Upper lobe of left lung (tissue), 6 donors: Measurements from ENCODE around the gene CDKL4. TPM values are rescaled to one million over a fixed set of nuclear protein-coding genes. Genes with fewer than 3 reads are reported as not detected.
"Not testable (repeated sequence)": the region's sequence is repeated elsewhere in the genome, so short reads cannot be mapped to it uniquely, and the experiment has no call there.

Source experiments
- ATAC-seq, 2 donors: fragments of 200-7000 bp; cut with Tn5 transposase; one replicate each; pipeline ENCODE4 v1.9.1; 2022; ENCODE audit warnings: mild to moderate bottlenecking in 2 of 2, moderate library complexity in 2 of 2; ENCODE audit not compliant: low FRiP score in 2 of 2
- DNase-seq, 2 donors: peaks; one replicate each; pipeline ENCODE4 v3.0.0-alpha.2; 2019 to 2020
- H3K27ac ChIP-seq, 4 donors: fragments of 200-600 bp; sonication (generic); one replicate each; pipeline ENCODE4 v1.5.1; 2016 to 2019
- H3K27me3 ChIP-seq, 4 donors: fragments of 200-600 bp; sonication (generic); one replicate each; pipeline ENCODE4 v1.5.1; 2017 to 2019
- H3K36me3 ChIP-seq, 4 donors: fragments of 200-600 bp; sonication (generic); one replicate each; pipeline ENCODE4 v1.5.1; 2016 to 2019
- H3K4me1 ChIP-seq, 4 donors: fragments of 200-600 bp; sonication (generic); one replicate each; pipeline ENCODE4 v1.5.1; 2018 to 2019
- H3K4me3 ChIP-seq, 4 donors: fragments of 200-600 bp; sonication (generic); one replicate each; pipeline ENCODE4 v1.5.1; 2017 to 2019; ENCODE audit warnings: mild to moderate bottlenecking in 2 of 4, moderate library complexity in 1 of 4
- H3K9me3 ChIP-seq, 4 donors: fragments of 200-600 bp; sonication (generic); one replicate each; pipeline ENCODE4 v1.5.1; 2018 to 2019
- EP300 ChIP-seq, 4 donors: sonication (generic); formaldehyde crosslinking; IDR thresholded peaks; one replicate each; pipeline ENCODE4 v1.5.1; 2017; ENCODE audit warnings: antibody characterized with exemption in 4 of 4, control low read depth in 2 of 4
- POLR2A ChIP-seq, 4 donors: fragments of 450-650 bp; IDR thresholded peaks; one replicate each; pipeline ENCODE4 v1.5.1; 2016 to 2017; ENCODE audit warnings: antibody characterized with exemption in 4 of 4, mild to moderate bottlenecking in 2 of 4
- POLR2AphosphoS5 ChIP-seq, 2 donors: sonication (generic); formaldehyde crosslinking; IDR thresholded peaks; one replicate each; pipeline ENCODE4 v1.5.1; 2017; ENCODE audit warnings: antibody characterized with exemption in 2 of 2
- WGBS, 2 donors: methylation state at CpG; one replicate each; pipeline ENCODE4 v1.1.5; 2017 to 2018; 5-methylcytosine and 5-hydroxymethylcytosine counted together
- total RNA-seq, 6 donors: library from RNA; depleted of rRNA in 4 of 6; stranded (reverse); fragments of >200 nt in 4 of 6; gene quantifications; one replicate each; pipeline versions ENCODE4 v1.1.0 to v1.2.1, GENCODE V29; 2016 to 2021
- TF ChIP-seq, protein P1 (sequence below), 6 experiments: fragments of 450-650 bp in 4 of 6; fragments of 200-600 bp in 2 of 6; sonication (generic) in 2 of 6; IDR thresholded peaks; one replicate each; pipeline ENCODE4 v1.5.1; 2016 to 2019; ENCODE audit warnings: antibody characterized with exemption in 6 of 6
- donor health status: DM: no; HTN: no; CAD: no; lungs with moderate emphysema.
- donor health status: DM: no; HTN: yes; CAD: no; lungs with severe emphysema.

CDKL4 gene
- total RNA-seq, 6 donors from 2014 or later: 0.54 to 5.2 (median 1.4) TPM; not detected in 2

DNA sequence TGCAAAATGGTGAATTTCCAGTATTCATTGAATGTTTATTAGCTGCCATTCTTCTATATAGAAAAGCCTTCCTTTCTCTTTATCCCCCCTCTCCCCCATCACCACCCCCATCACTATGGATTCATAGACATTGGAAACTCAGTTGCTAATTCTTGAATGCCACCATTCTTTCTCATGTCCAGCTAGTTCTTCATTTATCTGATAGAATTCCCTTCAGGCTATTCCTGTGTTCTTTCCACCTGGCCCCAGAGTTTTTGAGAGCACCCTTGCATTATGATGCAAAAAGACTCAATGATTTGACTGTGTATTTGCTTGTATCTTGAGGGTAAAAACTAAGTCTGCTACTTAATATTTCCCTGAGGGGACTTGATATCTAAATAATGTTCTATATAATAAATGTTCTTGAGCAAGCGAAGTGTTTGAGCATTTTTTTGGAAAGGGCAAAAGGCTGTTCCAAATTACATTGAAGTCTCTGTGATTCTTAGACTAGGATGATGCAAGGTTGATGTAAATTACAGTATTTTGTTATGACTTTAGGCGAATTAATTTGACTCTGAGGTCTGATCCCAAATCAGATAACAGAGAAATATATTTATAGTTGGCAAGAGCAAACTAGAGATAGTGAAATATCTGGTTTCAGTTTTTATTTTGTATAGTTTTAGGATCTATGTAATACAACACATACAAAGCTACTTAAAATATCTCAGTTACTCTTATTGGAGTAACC, 104.1 kb downstream of the CDKL4 start:
- ATAC-seq (no peak), DNase-seq (no peak)
- 51 to 58% methylated on average over 2 of the region's 2 CpGs for WGBS, 2 donors
- Histone ChIP-seq H3K27ac (no peak overlapping the region), H3K9me3 (no peaks in the 10 kb centered on the region), H3K4me3 (no peak overlapping the region), H3K4me1 (peaks cover 0 to 13% (median 7%) of the 10 kb centered on the region in 4 donors), H3K36me3 (no peaks in the 10 kb centered on the region), H3K27me3 (no peaks in the 10 kb centered on the region)
- TF ChIP-seq POLR2AphosphoS5 (IDR thresholded peaks at IDR 0.05): no peak
- TF ChIP-seq POLR2A (IDR thresholded peaks at IDR 0.05): no peak
- no peak for TF ChIP-seq EP300 (IDR thresholded peaks at IDR 0.05)
- TF ChIP-seq, protein P1, sequence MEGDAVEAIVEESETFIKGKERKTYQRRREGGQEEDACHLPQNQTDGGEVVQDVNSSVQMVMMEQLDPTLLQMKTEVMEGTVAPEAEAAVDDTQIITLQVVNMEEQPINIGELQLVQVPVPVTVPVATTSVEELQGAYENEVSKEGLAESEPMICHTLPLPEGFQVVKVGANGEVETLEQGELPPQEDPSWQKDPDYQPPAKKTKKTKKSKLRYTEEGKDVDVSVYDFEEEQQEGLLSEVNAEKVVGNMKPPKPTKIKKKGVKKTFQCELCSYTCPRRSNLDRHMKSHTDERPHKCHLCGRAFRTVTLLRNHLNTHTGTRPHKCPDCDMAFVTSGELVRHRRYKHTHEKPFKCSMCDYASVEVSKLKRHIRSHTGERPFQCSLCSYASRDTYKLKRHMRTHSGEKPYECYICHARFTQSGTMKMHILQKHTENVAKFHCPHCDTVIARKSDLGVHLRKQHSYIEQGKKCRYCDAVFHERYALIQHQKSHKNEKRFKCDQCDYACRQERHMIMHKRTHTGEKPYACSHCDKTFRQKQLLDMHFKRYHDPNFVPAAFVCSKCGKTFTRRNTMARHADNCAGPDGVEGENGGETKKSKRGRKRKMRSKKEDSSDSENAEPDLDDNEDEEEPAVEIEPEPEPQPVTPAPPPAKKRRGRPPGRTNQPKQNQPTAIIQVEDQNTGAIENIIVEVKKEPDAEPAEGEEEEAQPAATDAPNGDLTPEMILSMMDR (IDR thresholded peaks at IDR 0.05): no peak

DNA sequence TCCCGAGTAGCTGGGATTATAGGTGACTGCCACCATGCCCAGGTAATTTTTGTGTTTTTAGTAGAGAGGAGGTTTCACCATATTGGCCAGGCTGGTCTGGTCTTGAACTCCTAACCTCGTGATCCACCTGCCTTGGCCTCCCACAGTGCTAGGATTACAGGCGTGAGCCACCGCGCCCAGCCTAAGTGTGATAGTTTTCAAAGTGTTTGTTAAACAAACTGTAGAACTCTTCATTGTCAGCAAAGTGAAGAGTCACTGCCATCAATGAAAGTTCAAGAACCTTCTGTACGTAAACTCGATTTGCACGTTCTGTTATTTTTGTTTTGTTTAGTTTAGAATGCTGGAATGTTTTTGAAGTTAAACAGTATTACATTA, 104.9 kb downstream of the CDKL4 start:
- no peak for ATAC-seq
- H3K4me1 ChIP-seq: peaks cover 0 to 13% (median 7%) of the 10 kb centered on the region in 4 donors
- WGBS, 2 donors: 88% methylated on average over 8 of the region's 8 CpGs
- TF ChIP-seq POLR2A (IDR thresholded peaks at IDR 0.05): no peak
- no peak for TF ChIP-seq POLR2AphosphoS5 (IDR thresholded peaks at IDR 0.05)
- TF ChIP-seq EP300 (IDR thresholded peaks at IDR 0.05): no peak
- TF ChIP-seq, protein P1 (IDR thresholded peaks at IDR 0.05): no peak
- no peak for DNase-seq
- H3K27ac ChIP-seq: no peak overlapping the region
- H3K27me3 ChIP-seq: no peaks in the 10 kb centered on the region
- H3K4me3 ChIP-seq: no peak overlapping the region
- H3K36me3 ChIP-seq: no peaks in the 10 kb centered on the region
- no peaks in the 10 kb centered on the region for H3K9me3 ChIP-seq

DNA sequence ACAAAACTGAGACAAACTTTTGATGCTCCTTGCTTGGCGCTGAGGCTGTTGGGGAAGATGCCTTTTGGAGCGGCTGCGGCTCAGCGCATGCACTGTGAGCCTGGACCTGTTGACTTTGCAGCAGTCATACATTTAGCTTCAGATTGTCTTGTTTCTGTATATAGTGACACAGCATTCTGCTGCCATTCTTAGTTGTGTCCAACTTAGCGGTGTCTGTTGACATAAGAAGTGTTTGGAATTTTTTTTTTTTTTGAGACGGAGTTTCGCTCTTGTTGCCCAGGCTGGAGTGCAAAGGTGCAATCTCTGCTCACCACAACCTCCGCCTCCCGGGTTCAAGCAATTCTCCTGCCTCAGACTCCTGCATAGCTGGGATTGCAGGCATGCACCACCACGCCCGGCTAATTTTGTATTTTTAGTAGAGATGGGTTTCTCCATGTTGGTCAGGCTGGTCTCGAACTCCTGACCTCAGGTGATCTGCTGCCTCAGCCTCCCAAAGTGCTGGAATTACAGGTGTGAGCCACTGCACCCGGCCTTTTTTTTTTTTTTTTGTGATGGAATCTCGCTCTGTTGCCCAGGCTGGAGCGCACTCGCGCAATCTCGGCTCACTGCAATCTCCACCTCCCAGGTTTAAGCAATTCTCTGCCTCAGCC, 105.5 kb downstream of the CDKL4 start:
- not testable (repeated sequence) for DNase-seq, H3K27ac ChIP-seq, H3K36me3 ChIP-seq, H3K27me3 ChIP-seq, H3K9me3 ChIP-seq, H3K4me3 ChIP-seq, ATAC-seq
- H3K4me1 ChIP-seq: peaks cover 0 to 13% (median 5%) of the 10 kb centered on the region in 4 donors
- 87 to 91% methylated on average over 18 of the region's 18 CpGs for WGBS, 2 donors

DNA sequence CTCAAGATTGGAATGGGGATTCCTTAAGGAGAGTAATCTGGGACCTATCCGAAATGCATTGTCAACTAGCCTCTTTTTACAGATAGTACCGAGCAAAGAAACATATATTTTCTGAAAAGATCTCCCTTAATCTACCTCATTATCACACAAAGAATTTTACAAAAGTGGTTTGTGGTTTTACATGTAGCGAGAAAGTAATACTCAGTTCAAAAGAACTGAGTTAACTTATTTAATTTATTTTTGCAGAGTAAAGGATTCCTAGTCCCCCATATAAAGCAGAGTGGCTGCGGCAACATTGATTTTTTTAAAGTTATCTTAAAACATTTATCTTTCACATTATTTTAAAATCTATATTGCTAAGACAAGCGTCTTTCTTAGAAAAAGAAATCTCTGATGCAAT, 107.0 kb downstream of the CDKL4 start:
- Histone ChIP-seq H3K9me3 (no peaks in the 10 kb centered on the region), H3K4me1 (peaks cover 0 to 13% (median 5%) of the 10 kb centered on the region in 4 donors), H3K36me3 (no peaks in the 10 kb centered on the region), H3K27me3 (no peaks in the 10 kb centered on the region), H3K27ac (no peak overlapping the region), H3K4me3 (no peak overlapping the region)
- WGBS, 2 donors: 82 to 83% methylated on average over 5 of the region's 5 CpGs
- no peak for DNase-seq
- ATAC-seq: no peak
- TF ChIP-seq POLR2A (IDR thresholded peaks at IDR 0.05) (no peak), POLR2AphosphoS5 (IDR thresholded peaks at IDR 0.05) (no peak), EP300 (IDR thresholded peaks at IDR 0.05) (no peak)
- TF ChIP-seq, protein P1 (IDR thresholded peaks at IDR 0.05): no peak

DNA sequence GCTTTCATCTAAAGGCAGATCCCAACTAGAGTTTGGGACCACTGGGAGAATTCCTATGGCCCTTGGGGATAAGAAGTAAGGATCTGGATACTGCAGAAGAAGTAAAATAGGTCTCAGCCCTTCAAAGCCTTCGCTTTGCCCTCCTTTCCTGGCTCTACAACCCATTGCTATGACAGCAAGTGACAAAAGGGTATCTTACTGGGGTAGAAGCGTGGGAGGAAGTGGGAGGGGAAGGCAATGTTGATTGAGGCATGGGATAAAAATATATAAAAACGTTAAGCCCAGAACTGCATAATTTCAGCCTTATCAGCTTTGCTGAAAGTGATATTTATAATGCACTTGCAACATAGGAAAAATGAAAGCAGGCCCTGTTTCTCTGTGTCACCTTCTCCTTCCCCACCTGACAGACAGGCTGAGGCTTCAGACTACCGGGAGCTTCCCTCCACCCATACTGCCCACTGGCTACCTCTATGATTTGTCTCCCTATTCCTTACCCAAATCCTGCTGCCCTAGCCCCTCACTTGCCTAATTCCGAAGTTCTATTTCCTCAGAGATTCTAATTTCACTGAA, 108.0 kb downstream of the CDKL4 start:
- 64 to 67% methylated on average over 5 of the region's 5 CpGs for WGBS, 2 donors
- Histone ChIP-seq H3K4me3 (no peak overlapping the region), H3K36me3 (no peaks in the 10 kb centered on the region), H3K27me3 (no peaks in the 10 kb centered on the region), H3K4me1 (peaks cover 0 to 9% (median 3%) of the 10 kb centered on the region in 4 donors), H3K9me3 (no peaks in the 10 kb centered on the region), H3K27ac (no peak overlapping the region)
- ATAC-seq (no peak), DNase-seq (no peak)
- TF ChIP-seq POLR2A (IDR thresholded peaks at IDR 0.05): no peak
- no peak for TF ChIP-seq POLR2AphosphoS5 (IDR thresholded peaks at IDR 0.05)
- TF ChIP-seq, protein P1 (IDR thresholded peaks at IDR 0.05): no peak
- TF ChIP-seq EP300 (IDR thresholded peaks at IDR 0.05): no peak
